IgD-negative memory B cell (primary cell): Measurements from ENCODE around the gene BRAP. TPM values are rescaled to one million over a fixed set of nuclear protein-coding genes. Genes with fewer than 3 reads are reported as not detected.
"Not testable (repeated sequence)": the region's sequence is repeated elsewhere in the genome, so short reads cannot be mapped to it uniquely, and the experiment has no call there.

ENCODE experiments used
- H3K27ac Mint-ChIP-seq, 3 donors: one replicate each; pipeline ENCODE4 v1.8.0; 2020 to 2022; ENCODE audit warnings: mild to moderate bottlenecking in 3 of 3, mixed read lengths in 3 of 3, moderate library complexity in 1 of 3
- H3K27me3 Mint-ChIP-seq: one replicate; pipeline ENCODE4 v1.8.0; 2021; ENCODE audit warnings: mixed read lengths
- H3K36me3 Mint-ChIP-seq: one replicate; pipeline ENCODE4 v1.8.0; 2020; ENCODE audit warnings: mild to moderate bottlenecking, mixed read lengths
- H3K4me1 Mint-ChIP-seq, 3 donors: one replicate each; pipeline ENCODE4 v1.8.0; 2020 to 2022; ENCODE audit warnings: mixed read lengths in 3 of 3, mild to moderate bottlenecking in 1 of 3
- H3K4me3 Mint-ChIP-seq, 4 donors: one replicate each; pipeline ENCODE4 v1.8.0; 2020 to 2022; ENCODE audit warnings: mild to moderate bottlenecking in 4 of 4, mixed read lengths in 4 of 4, moderate library complexity in 3 of 4
- H3K9me3 Mint-ChIP-seq, 3 donors: one replicate each; pipeline ENCODE4 v1.8.0; 2020 to 2021; ENCODE audit warnings: mixed read lengths in 3 of 3, mild to moderate bottlenecking in 1 of 3
- polyA plus RNA-seq: library from polyadenylated mRNA; unstranded; fragments of 300-500 nt; fragmentation: Illumina TruSeq; gene quantifications from one replicate; pipeline ENCODE4 v1.2.3, GENCODE V29; 2021

BRAP gene
- polyA plus RNA-seq, 1 donor from 2014 or later, result 20.5 TPM

DNA sequence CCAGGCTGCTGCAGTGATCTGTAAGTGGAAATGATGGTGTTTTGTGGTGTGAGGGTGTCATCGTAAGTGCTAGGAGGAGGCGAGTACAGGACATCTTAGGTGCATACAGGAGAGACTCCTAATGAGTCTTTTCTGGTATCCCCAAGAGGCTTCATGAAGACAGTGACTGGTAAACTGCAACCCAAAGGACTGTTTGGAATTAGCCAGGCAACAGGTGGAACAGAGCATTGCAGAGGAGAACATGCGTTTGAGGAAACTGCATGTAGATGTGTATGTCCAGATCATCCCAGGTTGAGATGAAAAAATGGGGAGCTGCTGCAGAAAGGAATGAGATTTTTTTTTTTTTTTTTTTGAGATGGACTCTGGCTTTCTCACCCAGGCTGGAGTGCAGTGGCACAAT is 5.5 kb upstream of the BRAP start:
- Mint-ChIP-seq H3K4me3 (no peak overlapping the region), H3K27ac (no peak overlapping the region), H3K27me3 (no peaks in the 10 kb centered on the region), H3K36me3 (peaks cover 4% of the 10 kb centered on the region), H3K9me3 (no peaks in the 10 kb centered on the region), H3K4me1 (peaks cover 8 to 15% (median 12%) of the 10 kb centered on the region in 3 donors)

DNA sequence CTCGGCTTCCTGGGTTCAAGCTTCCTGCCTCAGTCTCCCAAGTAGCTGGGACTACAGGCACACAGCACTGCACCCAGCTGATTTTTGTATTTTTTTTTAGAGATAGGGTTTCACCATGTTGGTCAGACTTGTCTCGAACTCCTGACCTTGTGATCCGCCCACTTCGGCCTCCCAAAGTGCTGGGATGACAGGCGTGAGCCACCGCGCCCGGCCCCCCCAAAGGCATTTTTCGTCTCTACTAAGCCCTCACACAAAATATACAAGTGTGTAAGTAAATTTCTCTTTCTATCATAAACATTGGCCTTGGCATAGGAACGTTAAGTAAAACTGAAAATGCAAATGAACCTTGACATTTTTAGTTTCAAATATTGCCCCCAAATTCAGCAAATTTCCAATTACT is 2.2 kb upstream of the BRAP start:
- Mint-ChIP-seq H3K9me3 (no peaks in the 10 kb centered on the region), H3K4me3 (peak overlapping the region in 2 of 4 donors; percentile 63 to 92), H3K27me3 (peaks cover 2% of the 10 kb centered on the region), H3K36me3 (no peaks in the 10 kb centered on the region), H3K27ac (no peak overlapping the region), H3K4me1 (peaks cover 19 to 34% (median 32%) of the 10 kb centered on the region in 3 donors)

DNA sequence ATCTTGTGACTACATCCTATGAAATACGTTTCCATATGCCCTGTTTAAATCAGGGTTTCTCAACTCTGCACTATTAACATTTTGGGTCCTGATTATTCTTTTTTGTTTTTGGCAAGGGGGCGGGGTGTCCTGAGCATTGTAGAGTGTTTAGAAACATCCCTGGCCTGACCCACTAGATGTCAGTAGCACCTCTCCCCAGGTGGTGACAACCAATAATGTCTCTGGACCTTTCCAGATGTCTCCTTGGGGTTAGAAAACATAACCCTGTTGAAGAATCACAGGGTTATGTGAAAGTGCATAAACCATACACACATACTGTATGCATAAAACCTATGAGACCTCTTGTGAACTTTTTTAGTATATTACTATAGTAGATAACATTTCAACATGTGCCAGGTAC is 1.5 kb upstream of the BRAP start:
- H3K4me3 Mint-ChIP-seq, result peak overlapping the region; percentile 92 to 99 (median 95)
- no peaks in the 10 kb centered on the region for H3K36me3 Mint-ChIP-seq
- peaks cover 19 to 35% (median 33%) of the 10 kb centered on the region in 3 donors for H3K4me1 Mint-ChIP-seq
- H3K27me3 Mint-ChIP-seq, result peaks cover 2% of the 10 kb centered on the region
- H3K9me3 Mint-ChIP-seq, result no peaks in the 10 kb centered on the region
- H3K27ac Mint-ChIP-seq, result peak overlapping the region; percentile 71 to 98 (median 98)

DNA sequence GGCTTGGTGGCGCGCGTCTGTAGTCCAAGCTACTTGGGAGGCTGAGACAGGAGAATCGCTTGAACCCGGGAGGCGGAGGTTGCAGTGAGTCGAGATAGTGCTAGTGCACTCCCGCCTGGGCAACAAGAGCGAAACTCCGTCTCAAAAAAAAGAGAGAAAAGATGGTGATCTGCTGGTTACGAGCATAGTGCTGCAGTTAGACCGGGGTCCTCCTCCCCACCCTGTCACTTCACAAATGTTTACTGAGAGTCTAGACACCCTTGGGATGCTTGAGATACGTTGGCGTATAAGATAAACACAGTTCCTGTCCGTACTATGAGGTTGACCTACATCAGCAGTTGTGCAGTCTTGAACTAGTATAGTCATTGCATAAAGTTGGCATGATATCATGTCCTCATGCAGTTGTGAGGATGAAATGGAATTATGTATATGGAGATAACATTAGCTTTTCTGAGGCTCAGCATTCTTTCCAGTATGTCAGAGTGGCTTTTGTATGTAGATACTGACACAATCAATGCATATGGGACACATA is 884 bp upstream of the BRAP start:
- Mint-ChIP-seq H3K4me1 (peaks cover 19 to 35% (median 33%) of the 10 kb centered on the region in 3 donors), H3K36me3 (no peaks in the 10 kb centered on the region), H3K27me3 (peaks cover 2% of the 10 kb centered on the region), H3K27ac (peak overlapping the region; percentile 98), H3K4me3 (peak overlapping the region; percentile 92 to 99 (median 95)), H3K9me3 (no peaks in the 10 kb centered on the region)

DNA sequence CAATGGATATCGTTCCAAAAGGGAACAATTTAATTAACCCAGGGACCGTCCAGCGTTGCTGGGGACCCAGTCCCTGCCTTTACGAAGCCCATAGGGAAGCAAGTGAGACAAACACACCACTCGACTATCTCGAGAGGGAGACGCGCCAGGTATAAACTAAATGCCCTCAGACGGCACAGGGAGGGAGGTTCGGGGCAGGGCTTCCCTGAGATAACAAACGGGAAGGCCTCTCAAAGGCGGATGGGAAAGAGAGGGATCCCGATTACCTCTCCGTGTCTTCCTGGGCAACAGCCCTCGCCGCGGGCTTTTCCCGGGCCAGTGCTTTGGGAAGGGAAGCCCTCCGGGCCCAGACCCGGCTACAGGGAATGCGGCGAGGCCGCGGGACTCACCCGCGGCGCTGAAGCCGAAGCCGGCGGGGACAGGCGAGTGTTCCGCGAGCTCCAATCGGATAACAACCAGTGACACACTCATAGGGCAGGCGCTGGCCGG is 390 bp downstream of the BRAP start:
- Mint-ChIP-seq H3K36me3 (no peaks in the 10 kb centered on the region), H3K4me3 (peak overlapping the region; percentile 92 to 99 (median 95)), H3K4me1 (peaks cover 19 to 33% (median 29%) of the 10 kb centered on the region in 3 donors), H3K27ac (peak overlapping the region; percentile 98), H3K9me3 (no peaks in the 10 kb centered on the region), H3K27me3 (peaks cover 2% of the 10 kb centered on the region)

DNA sequence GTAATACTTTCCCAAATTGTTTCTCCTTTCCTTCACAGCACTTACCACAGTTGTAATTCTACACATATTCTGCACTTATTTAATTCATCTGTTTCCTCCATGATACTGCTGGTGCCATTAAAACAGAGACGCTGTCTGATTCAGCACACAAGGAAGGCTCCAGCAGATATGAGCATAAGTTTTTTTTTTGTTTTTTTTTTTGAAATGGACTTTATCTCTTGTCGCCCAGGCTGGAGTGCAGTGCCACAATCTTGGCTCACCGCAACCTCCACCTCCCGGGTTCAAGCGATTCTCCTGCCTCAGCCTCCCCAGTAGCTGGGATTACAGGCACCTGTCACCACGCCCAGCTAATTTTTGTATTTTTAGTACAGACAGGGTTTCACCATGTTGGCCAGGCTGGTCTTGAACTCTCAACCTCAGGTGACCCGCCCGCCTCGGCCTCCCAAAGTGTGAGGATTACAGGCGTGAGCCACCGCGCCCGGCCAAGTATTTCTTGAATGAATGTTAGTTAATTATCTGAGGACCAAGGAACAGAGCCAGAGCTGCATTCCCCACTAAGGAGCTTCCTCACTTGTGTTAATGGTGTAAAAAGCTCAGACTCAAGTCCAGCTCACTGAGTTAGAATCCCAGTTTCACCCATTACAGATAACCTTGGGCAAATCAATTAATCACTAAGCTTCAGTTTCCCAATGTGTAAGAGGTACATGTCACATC is 1.1 kb downstream of the BRAP start:
- not testable (repeated sequence) for H3K36me3 Mint-ChIP-seq, H3K27me3 Mint-ChIP-seq, H3K9me3 Mint-ChIP-seq
- Mint-ChIP-seq H3K27ac (peak overlapping the region; percentile 98), H3K4me3 (peak overlapping the region; percentile 92 to 99 (median 95)), H3K4me1 (peaks cover 19 to 33% (median 29%) of the 10 kb centered on the region in 3 donors)

DNA sequence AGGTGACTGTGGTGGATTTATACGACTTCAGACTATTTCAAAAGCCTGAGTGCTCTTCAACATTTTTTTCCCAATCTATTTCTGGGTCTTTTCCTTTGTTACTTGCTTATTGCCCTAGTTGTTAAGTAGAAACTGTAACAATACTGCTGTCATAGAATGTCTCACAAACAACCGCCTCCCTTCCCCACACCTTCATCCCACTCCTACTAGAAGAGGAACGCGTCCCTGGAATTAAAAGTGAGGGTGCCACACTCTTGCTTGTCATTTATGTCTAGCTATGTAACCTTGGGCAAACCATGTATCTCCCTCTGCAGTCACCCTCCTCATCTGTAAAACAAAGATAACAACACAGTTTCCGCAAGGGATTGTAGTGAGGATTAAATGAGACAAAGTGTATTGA is 8.6 kb downstream of the BRAP start:
- Mint-ChIP-seq H3K27ac (no peak overlapping the region), H3K4me1 (no peaks in the 10 kb centered on the region), H3K36me3 (peaks cover 2% of the 10 kb centered on the region), H3K27me3 (no peaks in the 10 kb centered on the region), H3K9me3 (no peaks in the 10 kb centered on the region), H3K4me3 (no peak overlapping the region)

DNA sequence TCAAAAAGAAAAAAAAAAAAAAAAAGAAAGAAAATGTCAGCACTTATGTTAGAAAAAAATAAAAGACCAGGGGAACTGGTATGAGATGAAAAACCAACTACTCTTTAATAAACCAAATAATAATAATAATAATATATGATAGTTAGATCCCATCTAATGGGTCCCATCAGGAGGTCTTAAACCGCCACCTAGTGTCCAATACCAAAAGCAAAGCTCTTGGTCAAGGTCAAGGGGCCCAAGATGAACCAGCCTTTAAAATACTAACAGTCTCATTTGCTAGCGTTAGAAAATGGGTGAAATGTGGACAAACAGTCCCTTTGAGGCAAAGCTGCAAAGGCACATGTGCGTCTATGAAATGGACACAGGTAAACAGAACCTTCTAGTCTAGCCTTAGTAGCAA is 12.3 kb downstream of the BRAP start:
- H3K4me3 Mint-ChIP-seq, result no peak overlapping the region
- H3K9me3 Mint-ChIP-seq, result no peaks in the 10 kb centered on the region
- peaks cover 4% of the 10 kb centered on the region for H3K36me3 Mint-ChIP-seq
- H3K27ac Mint-ChIP-seq, result no peak overlapping the region
- H3K4me1 Mint-ChIP-seq, result no peaks in the 10 kb centered on the region
- no peaks in the 10 kb centered on the region for H3K27me3 Mint-ChIP-seq

DNA sequence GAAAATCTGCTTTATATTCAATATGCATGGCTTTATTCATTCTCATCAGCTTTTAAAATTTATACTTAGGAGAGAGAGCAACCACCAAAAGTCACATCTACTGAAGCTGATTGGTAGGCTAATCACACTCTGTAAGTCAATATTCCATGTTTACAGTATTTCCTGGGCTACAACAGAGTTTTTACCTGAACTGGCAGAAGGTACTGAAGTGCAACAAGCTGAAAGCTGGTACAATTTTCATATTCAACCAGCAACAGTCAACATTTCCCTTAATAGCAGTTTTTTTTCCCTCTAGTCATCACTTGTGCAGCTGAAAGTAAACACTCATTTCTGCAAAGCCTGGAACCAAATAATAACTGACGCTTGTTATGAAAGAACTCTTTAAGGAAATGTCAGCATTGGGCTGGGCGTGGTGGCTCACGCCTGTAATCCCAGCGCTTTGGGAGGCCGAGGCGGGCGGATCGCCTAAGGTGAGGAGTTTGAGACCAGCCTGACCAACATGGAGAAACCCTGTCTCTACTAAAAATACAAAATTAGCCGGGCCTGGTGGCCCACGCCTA is 12.9 kb downstream of the BRAP start:
- Mint-ChIP-seq H3K27me3 (no peaks in the 10 kb centered on the region), H3K4me1 (no peaks in the 10 kb centered on the region), H3K27ac (peak overlapping the region in 1 of 3 donors; percentile 14), H3K9me3 (no peaks in the 10 kb centered on the region), H3K36me3 (peaks cover 4% of the 10 kb centered on the region), H3K4me3 (no peak overlapping the region)

DNA sequence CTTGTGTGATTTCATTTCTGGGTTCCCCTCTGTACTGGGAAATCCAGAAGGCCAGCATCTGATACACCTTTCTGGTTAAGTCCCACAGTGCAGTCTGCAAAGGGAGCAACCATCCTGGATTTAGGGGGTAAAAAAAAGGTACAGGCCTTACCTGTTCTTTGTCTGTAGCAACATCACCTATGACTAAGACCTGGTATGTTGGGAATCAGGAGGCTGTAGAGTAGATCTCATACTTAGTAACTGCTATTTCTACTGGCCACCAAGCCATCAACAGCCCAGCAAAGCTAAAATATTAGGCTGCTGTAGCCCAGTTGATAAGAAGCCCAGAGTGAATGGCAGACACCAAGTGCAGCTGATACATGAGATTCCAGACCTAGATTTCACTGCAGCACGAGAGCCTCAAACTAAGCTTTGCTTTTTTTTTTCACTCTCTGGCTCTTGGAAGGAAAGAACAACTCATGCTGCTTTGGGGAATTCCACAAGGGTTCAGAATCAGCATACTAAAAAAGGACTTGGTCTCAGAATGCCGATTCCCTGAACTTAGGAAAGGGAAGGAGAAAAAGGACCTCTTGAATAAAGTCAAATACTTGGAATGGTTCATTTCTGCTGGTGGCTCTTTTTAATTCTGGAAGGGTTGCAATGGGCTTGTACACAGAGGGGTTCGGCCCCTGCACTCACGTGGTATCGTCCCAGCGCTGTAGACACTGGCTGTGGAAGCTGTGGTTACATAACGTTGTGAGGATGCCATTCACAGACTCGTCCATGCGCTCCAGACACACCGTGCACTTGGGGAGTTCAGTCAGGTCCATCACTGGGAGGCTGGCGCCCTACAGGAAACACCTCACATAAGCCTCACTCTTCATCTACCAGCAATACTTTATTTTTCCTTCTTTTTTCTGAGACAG is 20.5 kb downstream of the BRAP start:
- peaks cover 7% of the 10 kb centered on the region for H3K36me3 Mint-ChIP-seq
- no peak overlapping the region for H3K27ac Mint-ChIP-seq
- no peaks in the 10 kb centered on the region for H3K27me3 Mint-ChIP-seq
- no peak overlapping the region for H3K4me3 Mint-ChIP-seq
- H3K9me3 Mint-ChIP-seq, result no peaks in the 10 kb centered on the region
- no peaks in the 10 kb centered on the region for H3K4me1 Mint-ChIP-seq

DNA sequence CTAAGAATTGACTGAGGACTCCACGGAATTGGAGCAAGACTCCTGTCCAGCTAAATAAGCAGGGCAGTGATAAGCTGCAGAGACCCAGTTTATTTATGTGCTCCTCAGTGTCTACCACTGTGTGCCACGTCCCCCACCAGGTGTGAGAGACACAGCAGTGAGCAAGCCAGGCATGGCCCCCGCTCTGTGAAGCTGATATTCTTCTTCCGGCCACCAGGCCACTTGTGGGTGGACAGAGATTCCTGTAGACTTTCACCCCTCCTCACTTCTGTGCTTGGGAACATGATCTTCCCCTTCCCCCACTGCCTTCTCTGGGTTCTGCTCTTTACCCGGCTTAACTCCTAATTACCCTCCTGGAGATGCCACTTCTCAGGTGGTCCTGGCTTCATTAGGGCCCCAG is 21.3 kb downstream of the BRAP start:
- Mint-ChIP-seq H3K4me3 (no peak overlapping the region), H3K36me3 (peaks cover 7% of the 10 kb centered on the region), H3K4me1 (no peaks in the 10 kb centered on the region), H3K9me3 (no peaks in the 10 kb centered on the region), H3K27me3 (no peaks in the 10 kb centered on the region), H3K27ac (no peak overlapping the region)

DNA sequence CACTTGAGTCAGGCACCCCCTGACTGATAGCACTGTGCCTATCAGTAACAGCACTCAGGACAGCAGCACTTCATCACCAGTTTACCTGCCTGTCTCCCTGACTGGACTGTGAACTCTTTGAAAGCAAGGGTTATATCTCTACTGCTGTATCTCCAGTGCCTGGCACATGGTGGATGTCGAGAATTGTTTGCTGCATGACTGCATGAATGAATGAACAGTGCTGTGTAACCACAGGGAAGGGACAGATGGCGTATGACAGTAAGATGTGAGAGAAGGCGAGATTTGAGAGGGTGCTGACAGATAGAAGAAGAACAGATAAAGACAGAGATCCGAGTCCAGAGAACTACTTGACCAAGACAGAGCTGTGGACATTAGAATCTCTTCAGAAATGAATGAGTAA is 29.7 kb downstream of the BRAP start:
- H3K9me3 Mint-ChIP-seq, result no peaks in the 10 kb centered on the region
- H3K36me3 Mint-ChIP-seq, result peaks cover 3% of the 10 kb centered on the region
- H3K4me3 Mint-ChIP-seq, result no peak overlapping the region
- H3K27me3 Mint-ChIP-seq, result no peaks in the 10 kb centered on the region
- peaks cover 0 to 1% (median 0%) of the 10 kb centered on the region in 3 donors for H3K4me1 Mint-ChIP-seq
- no peak overlapping the region for H3K27ac Mint-ChIP-seq

DNA sequence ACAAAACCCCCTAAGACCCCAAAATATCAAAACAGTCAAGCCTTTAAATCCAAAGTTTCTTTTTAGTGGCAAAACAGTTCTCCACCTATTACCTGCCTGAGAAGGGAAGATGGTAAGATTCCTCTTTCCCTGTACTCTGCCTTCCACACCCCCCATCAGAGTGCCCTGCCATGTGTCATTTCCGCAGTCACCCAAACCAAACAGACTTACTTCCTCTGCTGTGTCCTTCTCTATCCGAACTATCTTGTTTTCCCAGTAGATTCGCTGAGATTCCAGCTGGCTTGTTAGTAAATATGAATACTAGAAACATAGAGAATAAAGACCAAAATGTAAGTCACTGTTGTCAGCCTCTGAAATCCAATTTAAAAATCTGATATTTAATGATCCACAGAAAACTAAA is 30.4 kb downstream of the BRAP start:
- Mint-ChIP-seq H3K4me3 (no peak overlapping the region), H3K27ac (peak overlapping the region in 1 of 3 donors; percentile 76), H3K36me3 (peaks cover 3% of the 10 kb centered on the region), H3K4me1 (peaks cover 0 to 1% (median 0%) of the 10 kb centered on the region in 3 donors), H3K27me3 (no peaks in the 10 kb centered on the region), H3K9me3 (no peaks in the 10 kb centered on the region)

DNA sequence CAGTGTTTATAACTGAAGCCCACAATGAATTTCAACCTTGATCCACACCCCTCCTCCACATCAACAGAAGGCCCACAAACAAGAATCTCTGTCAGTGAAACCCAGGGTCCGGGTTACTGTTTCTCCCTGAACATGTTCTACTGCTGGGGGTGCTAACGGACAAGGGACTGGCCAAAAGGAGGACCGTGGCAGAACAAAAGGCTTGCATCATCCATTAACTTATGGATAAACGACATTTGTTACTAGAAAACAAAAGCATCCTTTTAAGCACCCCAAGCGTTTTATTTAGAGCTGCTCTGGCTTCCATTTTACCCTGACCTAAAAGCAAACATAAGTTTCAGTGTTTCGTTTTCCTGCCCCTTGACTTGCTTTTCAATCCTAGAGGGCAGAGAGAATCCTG is 32.2 kb downstream of the BRAP start:
- H3K4me1 Mint-ChIP-seq, result peaks cover 0 to 1% (median 0%) of the 10 kb centered on the region in 3 donors
- H3K27ac Mint-ChIP-seq, result no peak overlapping the region
- H3K9me3 Mint-ChIP-seq, result no peaks in the 10 kb centered on the region
- H3K36me3 Mint-ChIP-seq, result peaks cover 6% of the 10 kb centered on the region
- no peak overlapping the region for H3K4me3 Mint-ChIP-seq
- H3K27me3 Mint-ChIP-seq, result no peaks in the 10 kb centered on the region

DNA sequence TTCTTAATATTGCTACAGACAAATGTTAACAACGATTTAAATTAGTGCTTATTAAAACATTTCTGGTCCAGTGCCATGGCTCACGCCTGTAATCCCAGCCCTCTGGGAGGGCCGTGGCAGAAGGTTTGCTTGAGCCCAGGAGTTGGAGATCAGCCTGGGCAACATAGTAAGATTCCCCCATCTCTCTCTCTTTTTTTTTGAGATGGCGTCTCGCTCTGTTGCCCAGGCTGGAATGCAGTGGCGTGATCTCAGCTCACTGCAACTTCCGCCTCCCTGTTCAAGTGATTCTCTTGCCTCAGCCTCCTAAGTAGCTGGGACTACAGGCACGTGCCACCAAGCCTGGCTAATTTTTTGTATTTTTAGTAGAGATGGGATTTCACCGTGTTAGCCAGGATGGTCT is 33.2 kb downstream of the BRAP start:
- not testable (repeated sequence) for H3K27me3 Mint-ChIP-seq, H3K9me3 Mint-ChIP-seq, H3K36me3 Mint-ChIP-seq, H3K4me1 Mint-ChIP-seq, H3K4me3 Mint-ChIP-seq, H3K27ac Mint-ChIP-seq
